A673 (cell line): ENCODE data around the gene TTC3. TPM values are rescaled to one million over a fixed set of nuclear protein-coding genes. Genes with fewer than 3 reads are reported as not detected.

Experiments used
- BruUV-seq: library from RNA; stranded (reverse); fragments of 400-500 nt; replicated peaks from 2 replicates; lab custom pipeline; 2021; lab: Mats Ljungman, UMichigan
- CTCF ChIA-PET: fragments of 300-600 bp; sonication (Branson Sonifier 250); formaldehyde crosslinking; loops from one replicate; lab custom pipeline; 2022; ENCODE audit warnings: antibody characterized with exemption; lab: Charles Lee
- POLR2A ChIA-PET: fragments of 300-600 bp; sonication (Branson Sonifier 250); formaldehyde crosslinking; loops from one replicate; lab custom pipeline; 2022; ENCODE audit warnings: antibody characterized with exemption; ENCODE audit not compliant: low non-redundant PET; lab: Charles Lee
- DNase-seq: peaks from one replicate; pipeline ENCODE4 v3.0.0-alpha.2; 2015; ENCODE audit warnings: low spot score
- H3K27ac ChIP-seq: fragments of 200-600 bp; sonication (generic); 2 replicates; pipeline ENCODE4 v1.5.1; 2016; ENCODE audit warnings: mixed run types, low read depth, mild to moderate bottlenecking, mixed read lengths, antibody characterized with exemption, low read length; ENCODE audit not compliant: poor library complexity, severe bottlenecking
- H3K27me3 ChIP-seq: fragments of 200-600 bp; sonication (generic); replicated peaks from 2 replicates; pipeline ENCODE4 v1.6.1; 2017; ENCODE audit warnings: mixed run types, low read depth, mild to moderate bottlenecking, mixed read lengths, antibody characterized with exemption, low read length; ENCODE audit not compliant: insufficient read depth, poor library complexity
- H3K36me3 ChIP-seq: fragments of 200-600 bp; sonication (generic); 2 replicates; pipeline ENCODE4 v1.6.1; 2016; ENCODE audit warnings: mixed run types, mild to moderate bottlenecking, mixed read lengths, antibody characterized with exemption, low read length; ENCODE audit not compliant: insufficient read depth, poor library complexity, severe bottlenecking
- H3K4me1 ChIP-seq: fragments of 200-600 bp; sonication (generic); 2 replicates; pipeline ENCODE4 v1.6.1; 2017; ENCODE audit warnings: mixed run types, mild to moderate bottlenecking, mixed read lengths, antibody characterized with exemption, low read length; ENCODE audit not compliant: insufficient read depth, poor library complexity, severe bottlenecking
- H3K4me3 ChIP-seq: fragments of 200-600 bp; sonication (generic); 2 replicates; pipeline ENCODE4 v1.5.1; 2016; ENCODE audit warnings: low read depth, mixed run types, mild to moderate bottlenecking, mixed read lengths, low read length; ENCODE audit not compliant: poor library complexity, severe bottlenecking
- H3K9me3 ChIP-seq: fragments of 200-600 bp; sonication (generic); 2 replicates; pipeline ENCODE4 v1.6.1; 2016; ENCODE audit warnings: mixed run types, low read depth, mild to moderate bottlenecking, mixed read lengths, antibody characterized with exemption, low read length; ENCODE audit not compliant: poor library complexity, severe bottlenecking
- EZH2 ChIP-seq: fragments of 200-600 bp; sonication (generic); IDR thresholded peaks from 2 replicates; pipeline ENCODE4 v1.6.1; 2017; ENCODE audit warnings: borderline replicate concordance, low read depth, mild to moderate bottlenecking, mixed read lengths, antibody characterized with exemption, low read length; ENCODE audit not compliant: poor library complexity, severe bottlenecking
- intact Hi-C: fragments of 100-400 bp; cut with micrococcal nuclease; formaldehyde crosslinking; loops from one replicate; pipeline ENCODE4 v1.10.0; 2022; ENCODE audit not compliant: unreplicated experiment
- total RNA-seq: library from RNA; stranded (reverse); gene quantifications from 2 replicates; pipeline ENCODE4 v1.2.3, GENCODE V29; 2021
- TF ChIP-seq, protein P1 (sequence below): fragments of 300-800, 200-600 bp; sonication (generic); conservative IDR thresholded peaks from 2 replicates; pipeline ENCODE4 v1.5.1; 2017; ENCODE audit warnings: low read depth, mild to moderate bottlenecking, antibody characterized with exemption, low read length, moderate library complexity, mixed read lengths

Gene TTC3
- total RNA-seq, 1 experiment from 2014 or later: 137 TPM

DNA sequence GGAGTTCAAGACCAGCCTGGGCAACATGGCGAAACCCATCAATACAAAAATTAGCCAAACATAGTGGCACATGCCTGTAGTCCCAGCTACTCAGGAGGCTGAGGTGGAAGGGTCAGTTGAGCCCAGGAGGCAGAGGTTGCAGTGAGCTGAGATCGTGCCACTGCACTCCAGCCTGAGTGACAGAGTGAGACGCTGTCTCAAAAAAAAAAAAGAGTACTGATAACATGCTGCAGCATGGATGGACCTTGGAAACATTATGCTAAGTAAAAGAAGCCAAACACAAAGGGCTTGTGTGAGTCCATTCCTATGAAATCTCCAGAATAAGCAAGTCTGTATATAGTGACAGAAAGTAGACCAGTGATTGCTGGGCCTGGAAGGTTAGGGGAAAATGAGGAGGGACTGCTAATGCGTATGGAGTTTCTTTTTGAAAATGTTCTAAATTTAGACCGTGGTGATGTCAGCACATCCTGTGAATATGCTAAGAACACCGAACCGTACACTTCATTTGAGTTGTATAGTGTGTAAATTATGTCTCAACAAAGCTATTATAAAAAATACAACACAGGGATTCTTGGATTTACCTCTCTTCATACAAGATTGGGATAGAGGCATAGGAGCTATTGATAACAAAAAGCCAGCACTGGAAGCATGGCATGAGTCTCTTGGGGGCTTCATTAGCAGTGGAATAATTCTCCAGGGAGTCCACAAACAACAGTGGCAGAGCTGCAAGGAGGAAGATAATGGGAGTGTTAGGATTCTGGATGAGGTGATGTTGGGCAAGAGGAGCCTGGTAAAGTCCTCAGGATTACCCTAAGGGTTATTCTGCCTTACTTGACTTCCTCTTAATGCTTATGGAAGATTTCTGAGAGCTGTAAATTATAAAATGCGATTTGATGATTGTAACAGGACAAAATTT, 73.5 kb downstream of the TTC3 start:
- no peak for TF ChIP-seq EZH2
- no peaks in the 10 kb centered on the region for H3K9me3 ChIP-seq
- H3K4me1 ChIP-seq: peaks cover 28% of the 10 kb centered on the region
- no peak overlapping the region for H3K4me3 ChIP-seq
- ChIA-PET CTCF (no interaction called here), POLR2A (interaction anchor here (0.6 kb wide), 1 partner anchor 64 kb away, joined by 3 read pairs; no protein-coding TSS in a partner anchor)
- intact Hi-C loops: no loop called here
- no peaks in the 10 kb centered on the region for H3K27me3 ChIP-seq
- DNase-seq: peak; percentile 59
- BruUV-seq: no TSS peak
- peaks cover 45% of the 10 kb centered on the region for H3K36me3 ChIP-seq
- H3K27ac ChIP-seq: peak overlapping the region; percentile 0

DNA sequence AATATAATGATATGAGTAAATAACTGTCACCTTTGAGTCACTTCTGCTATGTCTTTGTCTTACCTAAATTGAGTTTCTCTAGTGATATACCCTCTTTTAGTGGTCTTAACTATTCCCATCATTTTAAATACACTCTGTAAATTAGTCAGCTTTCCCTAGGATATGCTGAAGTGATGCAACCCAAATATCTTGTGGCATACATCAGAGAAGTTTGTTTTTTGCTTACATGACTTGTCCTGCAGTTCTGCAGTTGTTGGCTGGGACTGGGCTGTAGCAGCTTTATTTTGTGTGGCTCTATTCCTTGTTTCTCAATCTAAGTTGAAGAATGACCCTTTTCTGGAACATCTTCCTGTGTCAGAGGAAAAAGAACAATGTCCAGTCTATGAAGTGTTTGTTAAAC, 76.4 kb downstream of the TTC3 start:
- CTCF ChIA-PET: no interaction called here
- H3K36me3 ChIP-seq: peaks cover 55% of the 10 kb centered on the region
- intact Hi-C loops: no loop called here

DNA sequence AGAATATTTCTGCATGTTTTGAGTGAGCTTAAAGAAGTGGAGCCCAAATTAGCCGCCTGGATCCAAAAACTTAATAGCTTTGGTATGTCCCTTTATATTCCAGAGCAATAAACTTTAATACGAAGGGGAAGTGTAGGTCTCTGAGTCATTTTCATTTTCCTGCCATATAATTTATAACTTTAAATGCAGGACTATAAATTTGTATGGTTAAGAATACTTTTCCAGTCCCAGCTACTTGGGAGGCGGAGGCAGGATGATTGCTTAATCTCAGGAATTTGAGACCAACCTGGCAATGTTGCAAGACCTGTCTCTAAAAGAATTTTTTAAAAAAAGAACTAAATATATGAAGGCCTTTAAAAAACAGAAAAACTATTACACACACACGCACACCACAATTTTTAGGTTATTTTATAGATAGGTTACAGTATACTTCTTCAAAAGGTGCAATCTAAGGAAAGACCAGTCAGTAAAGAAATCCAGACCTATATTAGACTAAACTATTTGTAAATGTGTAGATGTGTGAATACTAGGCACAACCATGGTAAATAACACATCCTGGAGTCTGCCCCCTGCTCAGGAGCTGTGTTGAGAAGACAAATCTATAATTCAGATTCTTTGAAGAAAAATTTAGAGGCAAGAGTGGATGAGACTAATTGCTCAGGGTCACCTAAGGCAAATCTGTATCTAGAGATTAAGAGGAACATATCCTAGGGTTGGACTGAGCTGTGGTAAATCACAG, 80.3 kb downstream of the TTC3 start:
- Histone ChIP-seq H3K27ac (peak overlapping the region; percentile 79), H3K27me3 (no peaks in the 10 kb centered on the region), H3K4me3 (no peak overlapping the region), H3K9me3 (no peaks in the 10 kb centered on the region), H3K4me1 (peaks cover 15% of the 10 kb centered on the region), H3K36me3 (peaks cover 48% of the 10 kb centered on the region)
- BruUV-seq: no TSS peak
- TF ChIP-seq, protein P1, sequence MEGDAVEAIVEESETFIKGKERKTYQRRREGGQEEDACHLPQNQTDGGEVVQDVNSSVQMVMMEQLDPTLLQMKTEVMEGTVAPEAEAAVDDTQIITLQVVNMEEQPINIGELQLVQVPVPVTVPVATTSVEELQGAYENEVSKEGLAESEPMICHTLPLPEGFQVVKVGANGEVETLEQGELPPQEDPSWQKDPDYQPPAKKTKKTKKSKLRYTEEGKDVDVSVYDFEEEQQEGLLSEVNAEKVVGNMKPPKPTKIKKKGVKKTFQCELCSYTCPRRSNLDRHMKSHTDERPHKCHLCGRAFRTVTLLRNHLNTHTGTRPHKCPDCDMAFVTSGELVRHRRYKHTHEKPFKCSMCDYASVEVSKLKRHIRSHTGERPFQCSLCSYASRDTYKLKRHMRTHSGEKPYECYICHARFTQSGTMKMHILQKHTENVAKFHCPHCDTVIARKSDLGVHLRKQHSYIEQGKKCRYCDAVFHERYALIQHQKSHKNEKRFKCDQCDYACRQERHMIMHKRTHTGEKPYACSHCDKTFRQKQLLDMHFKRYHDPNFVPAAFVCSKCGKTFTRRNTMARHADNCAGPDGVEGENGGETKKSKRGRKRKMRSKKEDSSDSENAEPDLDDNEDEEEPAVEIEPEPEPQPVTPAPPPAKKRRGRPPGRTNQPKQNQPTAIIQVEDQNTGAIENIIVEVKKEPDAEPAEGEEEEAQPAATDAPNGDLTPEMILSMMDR: no peak
- no peak for TF ChIP-seq EZH2
- ChIA-PET CTCF (no interaction called here), POLR2A (interaction anchor here (0.6 to 0.8 kb wide), 3 partner anchors 12 to 914 kb away, joined by 3 read pairs; no protein-coding TSS in a partner anchor)
- peak; percentile 81 for DNase-seq
- intact Hi-C loops: no loop called here

More for the DNA sequence above, 76.4 kb downstream of the TTC3 start:
- TF ChIP-seq, protein P1: no peak
- no peak for TF ChIP-seq EZH2
- Histone ChIP-seq H3K27ac (no peak overlapping the region), H3K27me3 (no peaks in the 10 kb centered on the region), H3K9me3 (no peaks in the 10 kb centered on the region), H3K4me3 (no peak overlapping the region), H3K4me1 (peaks cover 43% of the 10 kb centered on the region)
- no TSS peak for BruUV-seq
- no peak for DNase-seq
- POLR2A ChIA-PET: no interaction called here
